ENCODE data around the gene ZC2HC1C. TPM values are rescaled to one million over a fixed set of nuclear protein-coding genes. Genes with fewer than 3 reads are reported as not detected.

Gene ZC2HC1C
- total and polyA plus RNA-seq, 2 of the 13 experiments (the other 11 are each of a cell fraction or from before 2014, with no cell fraction given), result 3.3 to 3.5 TPM

- TF ChIP-seq ZNF33A (CRISPR knock-in tag; IDR thresholded peaks at IDR 0.05; ENCODE audit: borderline replicate concordance), result no peak
- TF ChIP-seq NFYB (CRISPR knock-in tag; IDR thresholded peaks at IDR 0.05), result no peak
- peak in 1 of 2 experiments; percentile 31; a peak in 1 of 4 replicates for TF ChIP-seq EP300 (IDR thresholded peaks at IDR 0.05; ENCODE audit: low read depth in 2 of 2, low read length in 2 of 2)
- TF ChIP-seq EP300 (CRISPR knock-in tag; IDR thresholded peaks at IDR 0.05; ENCODE audit: borderline replicate concordance), result no peak
- no peak for TF ChIP-seq ZNF20 (CRISPR knock-in tag; IDR thresholded peaks at IDR 0.05)
- TF ChIP-seq ZFX (CRISPR knock-in tag; IDR thresholded peaks at IDR 0.05; ENCODE audit: low read depth), result peak; percentile 94
- TF ChIP-seq HNRNPK (IDR thresholded peaks at IDR 0.05; ENCODE audit: low read depth, low read length, poor library complexity, severe bottlenecking), result peak; percentile 51
- TF ChIP-seq ZNF136 (CRISPR knock-in tag; IDR thresholded peaks at IDR 0.05; ENCODE audit: low read depth), result no peak
- TF ChIP-seq NR2F6 (IDR thresholded peaks at IDR 0.05), result no peak
- 0 out of 2 replicates have a peak, but pooled peaks have one; percentile 20 for TF ChIP-seq NR2F6 (CRISPR knock-in tag; IDR thresholded peaks at IDR 0.05)
- TF ChIP-seq MTA1 (CRISPR knock-in tag; IDR thresholded peaks at IDR 0.05; ENCODE audit: borderline replicate concordance), result no peak
- peak; percentile 38; the same call in 1 of the 2 replicates for TF ChIP-seq TIGD3 (CRISPR knock-in tag; IDR thresholded peaks at IDR 0.05; ENCODE audit: borderline replicate concordance)
- no peak for TF ChIP-seq HNRNPL (IDR thresholded peaks at IDR 0.05; ENCODE audit: low read depth, low read length)
- TF ChIP-seq NFATC3 (CRISPR knock-in tag; IDR thresholded peaks at IDR 0.05), result no peak
- no peak for TF ChIP-seq ZNF513 (CRISPR knock-in tag; conservative IDR thresholded peaks at IDR 0.05)
- no peak for TF ChIP-seq ZNF609 (CRISPR knock-in tag; IDR thresholded peaks at IDR 0.05; ENCODE audit: borderline replicate concordance)
- TF ChIP-seq SP1 (IDR thresholded peaks at IDR 0.05), result no peak
- TF ChIP-seq SP1 (CRISPR knock-in tag; IDR thresholded peaks at IDR 0.05), result no peak
- TF ChIP-seq CC2D1A (CRISPR knock-in tag; IDR thresholded peaks at IDR 0.05), result no peak
- peak; percentile 34; the same call in 1 of the 2 replicates for TF ChIP-seq TOPORS (CRISPR knock-in tag; IDR thresholded peaks at IDR 0.05)
- TF ChIP-seq YEATS4 (CRISPR knock-in tag; IDR thresholded peaks at IDR 0.05; ENCODE audit: borderline replicate concordance), result peak; percentile 90
- TF ChIP-seq ZBTB20 (CRISPR knock-in tag; IDR thresholded peaks at IDR 0.05; ENCODE audit: borderline replicate concordance, low read depth), result no peak; the same call in 1 of the 2 replicates
- peak; percentile 32; the same call in 1 of the 2 replicates for TF ChIP-seq RFXANK (CRISPR knock-in tag; IDR thresholded peaks at IDR 0.05)
- TF ChIP-seq HOXA9 (CRISPR knock-in tag; IDR thresholded peaks at IDR 0.05; ENCODE audit: borderline replicate concordance), result no peak
Measured at GRCh38 chr14:75050852-75051555, 18.4 kb upstream of the ZC2HC1C start, which contains the start of gene MLH3 (continued).
